ENCODE data around the gene CELSR2. TPM values are rescaled to one million over a fixed set of nuclear protein-coding genes. Genes with fewer than 3 reads are reported as not detected.

CELSR2 gene
- total RNA-seq, 2 donors from 2014 or later = 2.5 to 3.1 TPM

Other genes with a start within 250 kb of the CELSR2 start
- 1 to 10 TPM; 7.5 to 9.5 TPM for gene WDR47, start 207.4 kb upstream of the CELSR2 start, total RNA-seq
- gene TAF13, start 173.5 kb upstream of the CELSR2 start, total RNA-seq = 10 to 100 TPM; 25.9 to 29.4 TPM
- 10 to 100 TPM; 50.2 to 57.1 TPM for gene TMEM167B, start 158.8 kb upstream of the CELSR2 start, total RNA-seq
- gene ELAPOR1, start 135.4 kb upstream of the CELSR2 start, total RNA-seq = 10 to 100 TPM in 1 of 2 donors, 1 to 10 TPM in 1; 9.4 to 10.2 TPM
- gene SARS1, start 35.6 kb upstream of the CELSR2 start, total RNA-seq = 100 to 1,000 TPM; 413 to 456 TPM
- 10 to 100 TPM; 17.5 to 18.3 TPM for gene PSRC1, start 33.6 kb downstream of the CELSR2 start, total RNA-seq
- gene MYBPHL, start 57.5 kb downstream of the CELSR2 start, total RNA-seq = not detected
- gene SORT1, start 148.4 kb downstream of the CELSR2 start, total RNA-seq = 1 to 10 TPM; 1.4 to 4.8 TPM
- 100 to 1,000 TPM; 169 to 179 TPM for gene PSMA5, start 176.9 kb downstream of the CELSR2 start, total RNA-seq
- under 1 TPM; 0.10 to 0.37 TPM for gene SYPL2, start 217.0 kb downstream of the CELSR2 start, total RNA-seq
- 10 to 100 TPM; 11.9 to 13.3 TPM for gene ATXN7L2, start 234.4 kb downstream of the CELSR2 start, total RNA-seq
- gene CYB561D1, start 244.6 kb downstream of the CELSR2 start, total RNA-seq = 10 to 100 TPM; 15.8 to 16.5 TPM